Smooth muscle cell of the brain vasculature (primary cell): ENCODE data around the gene ODAD4.
A peak's percentile ranks its signal among the peaks of the same experiment; 100 is the strongest.

ENCODE experiments used
- DNase-seq: peaks from one replicate; pipeline ENCODE4 v3.0.0-alpha.2; 2012; ENCODE audit warnings: low read depth, low spot score

Gene ODAD4

DNA sequence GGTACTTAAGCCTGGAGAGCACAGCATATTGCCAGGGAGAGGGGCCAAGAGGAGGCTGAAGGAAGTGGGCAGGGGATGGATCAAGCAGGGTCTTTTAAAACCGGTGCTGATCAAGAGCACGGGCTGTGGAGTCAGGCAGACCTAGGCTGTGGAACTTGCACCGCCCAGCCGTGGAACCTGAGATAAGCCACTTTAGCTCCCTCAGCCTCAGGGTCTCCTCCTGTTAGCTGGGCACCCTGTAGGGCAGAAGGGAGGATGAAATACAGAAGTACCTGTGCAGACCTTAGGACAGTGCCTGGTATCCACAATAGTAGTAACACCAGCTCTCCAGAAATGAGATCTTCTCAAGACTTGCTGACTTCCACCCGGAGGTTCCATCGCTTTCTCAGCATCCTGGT lies 9.3 kb downstream of the ODAD4 start:
- DNase-seq: no peak

DNA sequence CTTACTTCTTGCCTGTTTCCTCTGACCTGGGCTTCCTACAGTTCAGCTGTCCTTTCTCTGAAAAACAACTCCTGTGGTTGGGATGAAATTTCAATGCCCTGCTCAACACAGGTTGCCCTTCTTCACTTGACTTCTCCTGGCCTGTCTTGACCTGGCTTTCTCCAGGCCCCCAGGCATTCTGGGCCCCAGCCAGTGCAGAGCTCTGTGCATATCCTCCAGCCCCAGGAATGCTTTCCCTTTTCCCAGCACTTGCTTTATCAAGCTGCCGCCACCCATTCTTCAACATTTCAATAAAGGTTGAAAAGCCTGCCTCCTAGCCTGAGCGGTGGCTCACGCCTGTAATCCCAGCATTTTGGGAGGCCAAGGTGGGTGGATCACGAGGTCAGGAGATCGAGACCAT lies 10.8 kb downstream of the ODAD4 start:
- DNase-seq: no peak

DNA sequence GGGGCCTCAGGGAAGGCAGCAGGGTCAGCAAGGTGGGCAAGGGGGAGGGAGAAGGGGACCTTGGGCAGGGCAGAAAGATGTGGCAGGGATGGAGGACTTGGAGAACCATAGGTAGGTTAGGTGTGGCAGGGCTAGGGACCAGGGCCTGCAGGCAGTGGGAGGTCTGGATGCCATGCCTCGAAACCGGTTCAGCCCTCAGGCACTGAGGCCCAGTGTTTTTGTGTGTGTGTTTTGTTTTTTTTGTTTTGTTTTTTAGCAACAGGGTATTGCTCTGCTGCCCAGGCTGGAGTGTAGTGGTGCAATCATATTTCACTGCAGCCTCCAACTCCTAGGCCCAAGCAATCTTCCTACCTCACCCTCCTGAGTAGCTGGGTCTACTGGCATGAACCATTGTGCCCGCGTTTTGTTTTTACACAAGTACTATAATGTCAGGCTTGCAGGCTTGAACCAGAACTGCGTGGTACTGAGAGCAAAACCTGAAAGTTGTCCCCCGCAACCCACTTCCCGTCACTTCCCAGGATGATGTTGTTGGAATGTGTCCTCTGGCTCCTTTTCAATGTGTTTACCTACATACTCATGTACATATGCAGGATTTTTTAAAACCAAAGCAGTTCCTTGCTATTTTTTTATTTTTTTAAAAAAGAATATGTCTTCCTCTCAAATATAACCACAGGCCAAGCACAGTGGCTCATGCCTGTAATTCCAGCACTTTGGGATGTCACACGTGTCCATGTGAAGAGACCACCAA lies 12.4 kb downstream of the ODAD4 start:
- DNase-seq: no peak

DNA sequence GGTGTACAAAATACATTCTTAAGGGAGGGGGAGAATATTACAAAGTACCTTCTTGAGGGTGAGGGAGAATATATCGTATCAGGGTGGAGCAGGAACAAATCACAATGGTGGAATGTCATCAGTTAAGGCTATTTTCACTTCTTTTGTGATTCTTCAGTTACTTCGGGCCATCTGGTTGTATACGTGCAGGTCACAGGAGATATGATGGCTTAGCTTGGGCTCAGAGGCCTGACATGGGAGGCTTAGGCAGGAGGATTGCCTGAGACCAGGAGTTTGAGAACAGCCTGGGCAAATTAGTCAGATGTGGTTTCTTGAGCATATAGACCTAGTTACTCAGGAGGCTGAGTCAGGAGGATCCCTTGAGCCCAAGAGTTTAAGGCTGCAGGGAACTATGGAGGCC lies 13.1 kb downstream of the ODAD4 start:
- no peak for DNase-seq

DNA sequence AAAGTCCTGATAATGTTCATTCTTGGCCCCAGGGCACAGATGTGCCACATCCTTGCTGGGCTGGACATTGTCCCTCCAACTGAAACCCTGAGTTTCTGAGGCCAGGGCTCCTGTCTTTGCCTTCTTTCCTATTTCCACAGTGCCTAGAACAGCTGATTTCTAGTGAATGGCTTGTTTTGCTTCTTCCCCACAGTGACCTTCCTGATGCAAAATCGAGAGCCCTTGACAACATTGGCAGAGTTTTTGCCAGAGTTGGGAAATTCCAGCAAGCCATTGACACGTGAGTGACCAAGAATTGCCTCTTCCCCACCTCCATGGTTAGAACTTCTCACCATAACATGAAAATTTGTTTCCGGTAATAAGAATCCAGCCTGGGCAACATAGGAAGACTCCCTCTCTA lies 14.5 kb downstream of the ODAD4 start:
- DNase-seq: no peak

DNA sequence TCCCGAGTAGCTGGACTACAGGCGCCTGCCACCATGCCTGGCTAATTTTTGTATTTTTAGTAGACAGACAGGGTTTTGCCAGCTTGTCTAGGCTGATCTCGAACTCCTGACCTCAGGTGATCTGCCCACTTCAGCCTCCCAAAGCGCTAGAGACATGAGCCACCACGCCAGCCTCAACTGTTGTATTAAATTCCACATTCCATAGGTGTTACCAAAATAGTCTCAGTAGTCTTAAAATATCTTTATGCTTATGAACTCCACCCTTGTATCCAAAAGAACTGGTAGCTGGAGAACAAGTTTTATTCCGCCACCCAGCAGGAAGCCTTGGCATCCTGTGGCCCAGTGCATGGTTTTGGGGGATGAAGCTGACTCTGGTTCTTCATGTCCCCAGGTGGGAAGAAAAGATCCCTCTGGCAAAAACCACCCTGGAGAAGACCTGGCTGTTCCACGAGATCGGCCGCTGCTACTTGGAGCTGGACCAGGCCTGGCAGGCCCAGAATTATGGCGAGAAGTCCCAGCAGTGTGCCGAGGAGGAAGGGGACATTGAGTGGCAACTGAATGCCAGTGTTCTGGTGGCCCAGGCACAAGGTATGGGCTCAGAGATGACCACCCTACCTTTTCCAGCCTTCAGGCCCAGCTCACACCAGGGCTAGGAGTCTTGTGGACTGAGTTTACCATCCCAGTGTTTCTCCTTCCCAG lies 18.5 kb downstream of the ODAD4 start:
- DNase-seq: no peak

DNA sequence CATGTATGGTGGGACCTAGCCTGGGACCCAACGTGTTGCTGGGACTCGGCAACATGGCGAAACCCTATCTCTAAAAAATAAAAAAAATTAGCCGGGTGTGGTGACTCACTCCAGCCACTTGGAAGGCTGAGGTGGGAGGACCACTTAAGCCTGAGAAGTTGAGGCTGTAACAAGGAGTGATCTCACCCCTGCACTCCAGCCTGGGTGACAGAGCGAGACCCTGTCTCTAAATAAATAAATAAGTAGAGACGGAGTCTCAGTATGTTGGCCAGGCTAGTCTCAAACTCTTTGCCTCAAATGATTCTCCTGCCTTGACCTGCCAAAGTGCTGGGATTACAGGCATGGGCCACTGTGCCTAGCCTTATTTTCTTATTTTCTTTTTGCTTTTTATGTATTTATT lies 26.1 kb downstream of the ODAD4 start:
- DNase-seq: no peak

DNA sequence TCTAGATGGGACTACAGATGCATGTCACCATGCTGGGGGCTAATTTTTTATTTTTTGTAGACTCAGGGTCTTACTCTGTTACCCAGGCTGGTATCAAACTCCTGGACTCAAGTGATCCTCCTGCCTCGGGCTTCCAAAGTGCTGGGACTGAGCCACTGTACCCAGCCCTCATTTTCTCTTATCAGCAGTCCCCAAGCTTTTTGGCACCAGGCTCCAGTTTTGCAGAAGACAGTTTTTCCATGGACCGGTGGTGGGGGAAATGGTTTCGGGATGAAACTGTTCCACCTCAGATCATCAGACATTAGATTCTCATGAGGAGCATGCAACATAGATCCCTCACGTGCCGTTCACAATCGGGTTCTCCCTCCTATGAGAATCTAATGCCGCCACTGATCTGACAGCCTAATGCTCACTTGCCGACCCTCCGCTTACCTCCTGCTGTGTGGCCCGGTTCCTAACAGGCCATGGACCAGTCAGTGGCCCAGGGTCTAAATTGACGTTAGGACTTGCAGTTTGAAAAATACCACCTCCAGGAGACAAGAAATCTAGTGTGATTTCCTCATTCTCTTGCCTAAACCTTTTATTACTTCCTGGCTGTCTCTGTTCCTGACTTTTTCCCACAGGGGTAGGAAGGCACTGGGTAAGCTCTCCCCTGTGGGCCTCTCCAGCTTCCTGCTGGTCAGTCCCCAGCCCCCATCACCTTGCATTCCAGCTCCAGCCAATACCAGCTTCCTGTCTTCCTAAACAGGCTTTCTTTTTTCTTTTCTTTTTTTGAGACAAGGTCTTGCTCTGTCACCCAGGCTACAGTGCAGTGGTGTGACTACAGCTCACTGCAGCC lies 26.8 kb downstream of the ODAD4 start:
- no peak for DNase-seq

DNA sequence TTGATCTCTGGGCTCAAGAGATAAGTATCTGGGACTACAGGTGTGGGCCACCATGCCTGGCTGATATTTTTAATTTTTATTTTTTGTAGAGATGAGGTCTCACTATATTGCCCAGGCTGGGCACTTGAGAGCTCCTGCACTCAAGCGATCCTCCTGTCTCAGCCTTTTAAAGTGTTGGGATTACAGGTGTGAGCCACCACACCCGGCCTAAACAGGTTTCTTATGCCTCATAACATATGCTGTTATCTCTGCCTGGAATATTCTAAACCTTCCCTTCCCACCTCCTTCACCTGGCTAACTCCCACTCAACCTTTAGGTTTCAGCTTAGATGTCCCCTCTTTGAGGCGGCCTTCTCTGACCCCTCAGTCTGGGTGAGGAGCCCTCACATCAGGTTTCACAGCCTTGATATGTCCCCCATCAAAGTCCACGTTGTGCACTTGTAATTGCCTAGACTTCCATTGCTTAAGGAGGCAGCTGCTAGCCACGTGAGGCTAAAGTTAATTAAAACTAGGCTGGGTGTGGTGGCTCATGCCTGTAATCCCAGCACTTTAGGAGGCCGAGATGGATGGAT lies 27.5 kb downstream of the ODAD4 start:
- no peak for DNase-seq

DNA sequence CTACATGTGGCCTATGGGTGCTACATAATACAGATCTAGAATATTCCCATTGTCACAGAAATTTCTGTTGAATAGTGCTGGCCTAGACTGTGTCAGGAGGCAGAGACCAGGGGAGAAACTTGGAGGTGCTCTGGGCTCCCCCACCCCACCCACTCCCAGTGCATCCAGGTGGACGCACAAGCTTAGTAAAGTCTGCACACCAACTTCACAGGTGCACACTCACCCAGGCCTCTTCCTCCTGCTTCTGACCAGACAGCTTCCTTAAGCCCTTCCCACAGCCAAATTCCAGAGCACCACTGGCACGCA lies 28.6 kb downstream of the ODAD4 start:
- no peak for DNase-seq

DNA sequence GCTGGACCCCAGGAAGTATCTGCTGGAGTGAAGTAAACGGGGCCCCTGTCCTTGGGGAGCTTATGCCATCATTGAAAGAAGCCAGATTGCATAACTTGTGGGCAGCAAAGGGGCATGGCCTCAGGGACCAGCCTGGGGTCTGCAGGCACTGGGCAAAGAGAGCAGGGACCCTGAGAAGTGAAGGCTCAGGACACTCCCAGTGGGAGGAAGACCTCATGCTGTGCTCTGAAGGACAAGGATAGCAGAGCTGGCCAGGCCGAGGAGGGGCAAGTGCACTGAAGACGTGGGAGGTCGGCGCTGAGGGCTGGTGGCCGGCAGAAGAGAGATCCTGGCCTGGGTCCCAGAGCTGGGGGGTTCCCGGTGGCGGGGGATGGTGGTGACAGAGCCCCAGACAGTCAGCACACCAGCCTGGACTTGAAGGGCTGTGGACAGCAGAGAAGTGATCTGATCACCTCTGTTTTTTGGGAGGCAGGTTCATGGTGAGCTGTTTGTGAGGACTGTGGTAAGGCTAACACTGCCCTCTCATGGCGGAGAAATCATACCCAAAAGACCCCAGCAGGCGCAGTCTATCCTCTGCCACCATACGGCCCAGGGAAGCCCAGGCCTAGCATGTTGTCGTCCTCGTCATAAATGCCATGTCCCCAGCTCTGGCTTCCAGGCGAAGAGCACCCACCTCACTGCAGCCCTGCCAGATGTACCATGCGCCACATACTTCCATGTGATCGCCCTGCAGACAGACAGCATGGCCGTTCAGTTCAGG lies 29.1 kb downstream of the ODAD4 start:
- no peak for DNase-seq

DNA sequence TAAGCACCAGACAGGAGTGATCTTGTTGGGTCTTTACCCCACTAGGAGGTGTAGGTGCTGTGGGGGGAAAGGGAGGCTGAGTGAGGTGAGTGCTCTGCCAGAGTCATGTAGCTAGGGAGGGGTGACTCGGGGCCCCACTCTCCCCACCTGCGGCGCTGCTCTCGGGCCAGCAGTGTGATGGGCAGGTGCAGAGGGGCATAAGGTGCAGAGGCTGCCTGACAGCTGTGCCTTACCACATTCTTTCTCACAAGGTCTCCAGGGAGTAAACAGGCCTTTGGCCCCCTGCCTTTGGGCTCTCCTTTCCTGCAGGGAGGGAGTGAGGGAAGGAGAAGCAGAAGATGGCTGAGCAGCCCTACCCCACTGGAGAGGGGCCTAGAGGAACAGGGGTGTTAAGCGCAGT lies 31.7 kb downstream of the ODAD4 start:
- DNase-seq: no peak

DNA sequence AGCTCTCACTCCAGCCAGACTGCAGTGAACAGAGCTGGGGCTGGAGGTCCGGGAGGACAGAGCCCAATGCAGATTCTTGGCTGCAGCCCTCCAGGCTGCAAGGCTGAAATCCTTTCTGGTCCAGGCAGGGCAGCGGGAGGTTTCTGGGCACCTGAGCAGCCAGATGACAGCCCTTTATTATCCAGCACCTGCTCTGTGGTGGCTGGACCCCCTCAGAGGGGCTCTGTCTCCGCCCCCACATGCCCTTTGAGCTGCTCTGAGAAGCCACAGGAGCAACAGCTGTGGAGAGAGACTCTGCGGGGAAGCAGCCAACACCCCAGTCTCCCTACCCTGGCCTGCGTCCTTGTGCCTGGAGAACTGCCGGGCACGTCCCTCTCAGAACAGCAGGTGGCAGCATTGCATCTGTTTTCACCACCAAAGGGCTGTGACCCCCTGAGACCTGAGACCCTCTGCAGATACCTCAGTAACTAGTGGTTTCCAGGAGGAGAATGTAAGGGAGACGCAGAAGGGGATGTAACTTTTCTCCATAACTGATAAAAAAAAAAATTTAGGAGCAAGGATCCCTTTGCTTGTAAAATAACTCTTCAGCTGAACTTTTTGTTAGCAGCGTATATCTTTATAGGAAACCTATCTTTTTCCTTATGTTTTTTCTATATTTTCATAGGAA lies 32.5 kb downstream of the ODAD4 start:
- no peak for DNase-seq

DNA sequence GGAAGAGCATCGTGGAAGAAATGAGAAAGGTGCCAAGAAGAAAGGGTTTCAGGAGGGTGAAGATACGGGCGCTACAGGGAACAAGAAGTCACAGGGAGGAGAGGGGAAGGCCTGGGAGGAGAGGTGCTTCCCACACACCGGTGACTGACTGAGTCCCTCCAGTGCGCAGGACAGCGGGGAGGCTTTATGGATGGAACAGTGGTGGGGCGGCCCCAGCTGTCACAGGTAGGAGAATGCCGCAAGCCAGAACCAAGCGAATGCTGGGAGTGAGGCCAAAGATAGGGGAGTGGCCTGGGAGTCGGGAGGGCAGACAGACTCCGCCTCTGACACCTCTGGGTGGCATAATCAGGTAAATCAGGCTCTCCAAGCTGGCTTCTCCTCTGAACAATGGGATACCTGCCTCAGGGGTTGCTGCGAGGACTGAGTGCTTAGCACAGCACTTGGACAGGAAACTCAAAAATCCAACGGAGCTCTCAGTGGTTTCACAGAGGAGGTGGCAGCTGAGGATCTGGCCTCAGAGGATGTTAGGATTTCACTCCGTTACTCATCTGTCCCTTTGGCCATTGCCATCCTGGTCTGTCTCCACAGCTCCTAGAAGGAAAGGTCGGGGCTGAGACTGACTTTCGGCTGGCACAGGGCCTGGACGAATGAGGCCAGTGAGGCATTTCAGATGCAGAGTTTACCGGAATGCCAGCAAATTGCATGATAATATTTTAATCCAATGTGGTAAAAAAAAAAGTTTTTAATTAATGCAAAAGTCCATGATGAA lies 35.5 kb downstream of the ODAD4 start:
- DNase-seq: no peak

DNA sequence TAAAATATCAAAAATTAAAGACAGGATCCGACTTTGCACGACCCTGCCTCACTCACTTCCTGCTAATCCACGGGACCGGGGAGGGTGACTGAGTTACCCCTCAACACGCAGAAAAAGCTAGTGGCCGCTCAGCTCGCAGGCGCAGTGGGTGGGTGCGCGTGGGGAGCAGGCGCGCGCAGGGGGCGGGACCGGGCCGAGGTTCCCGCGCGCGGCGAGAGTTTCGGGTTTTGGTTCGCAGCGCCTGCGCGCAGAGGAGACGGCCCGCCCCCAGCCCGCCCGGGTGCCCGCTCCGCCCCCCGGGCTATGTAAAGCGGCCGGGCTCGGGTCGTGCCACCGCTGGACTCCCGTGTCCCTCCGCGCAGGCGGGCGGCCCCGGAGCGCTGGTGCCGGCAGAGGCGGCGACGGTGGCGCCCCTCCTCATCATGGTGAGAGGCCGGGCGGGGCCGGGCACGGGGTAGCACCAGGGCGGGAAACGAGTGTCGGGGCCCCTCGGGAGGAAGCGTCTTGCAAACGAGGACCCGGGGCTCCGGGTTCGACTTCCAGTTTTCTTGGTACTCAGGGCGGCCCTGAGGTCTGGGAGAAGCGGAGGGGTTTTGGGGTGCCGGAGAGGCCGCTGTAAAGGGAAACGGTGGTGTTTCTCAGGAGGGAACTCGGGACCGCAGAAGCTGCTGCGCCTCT lies 36.2 kb downstream of the ODAD4 start, which contains the start of gene CNP:
Gene CNP (plus strand): TSS at position 333 of the 678 bp plus-strand sequence. CDS start 90 bp downstream, at position 423.
- peak; percentile 79 for DNase-seq

DNA sequence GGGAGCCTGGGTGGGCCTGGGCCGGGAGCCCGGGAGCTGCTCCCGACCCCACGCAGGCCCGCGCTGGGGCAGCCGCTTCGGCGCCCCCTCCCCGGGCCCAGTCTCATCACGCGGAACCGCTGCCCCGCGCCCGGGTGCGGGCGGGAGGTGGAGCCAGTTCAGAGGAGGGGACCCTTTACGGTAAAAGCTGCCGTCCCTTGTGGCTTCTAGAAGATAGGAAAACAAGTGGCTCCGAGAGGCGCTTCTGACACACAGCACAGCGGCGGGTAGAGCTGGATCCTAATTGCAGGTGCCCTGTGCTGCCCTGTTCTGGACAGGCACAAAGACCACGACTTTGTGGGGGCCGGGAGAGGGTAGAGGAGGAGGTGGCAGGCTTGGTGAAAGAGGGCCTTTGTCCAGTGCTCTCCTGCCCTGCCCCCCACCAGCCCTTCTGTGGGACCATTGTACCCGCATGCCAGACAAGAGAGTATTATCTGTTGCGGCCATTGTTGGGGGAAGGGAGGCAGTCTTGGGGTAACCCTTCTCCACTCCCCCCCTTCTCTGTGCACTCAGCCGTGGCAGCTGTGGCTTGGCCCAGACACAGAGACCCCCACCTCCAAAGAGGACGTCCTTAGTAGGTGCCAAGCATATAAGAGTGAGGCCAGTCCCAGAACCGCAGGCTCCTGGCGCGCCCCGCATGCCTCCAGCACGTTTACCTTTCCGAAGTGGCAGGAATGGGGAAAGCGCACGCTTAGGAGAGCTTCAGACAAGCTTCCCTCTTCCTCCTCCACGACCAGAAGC lies 36.9 kb downstream of the ODAD4 start:
- DNase-seq: no peak

DNA sequence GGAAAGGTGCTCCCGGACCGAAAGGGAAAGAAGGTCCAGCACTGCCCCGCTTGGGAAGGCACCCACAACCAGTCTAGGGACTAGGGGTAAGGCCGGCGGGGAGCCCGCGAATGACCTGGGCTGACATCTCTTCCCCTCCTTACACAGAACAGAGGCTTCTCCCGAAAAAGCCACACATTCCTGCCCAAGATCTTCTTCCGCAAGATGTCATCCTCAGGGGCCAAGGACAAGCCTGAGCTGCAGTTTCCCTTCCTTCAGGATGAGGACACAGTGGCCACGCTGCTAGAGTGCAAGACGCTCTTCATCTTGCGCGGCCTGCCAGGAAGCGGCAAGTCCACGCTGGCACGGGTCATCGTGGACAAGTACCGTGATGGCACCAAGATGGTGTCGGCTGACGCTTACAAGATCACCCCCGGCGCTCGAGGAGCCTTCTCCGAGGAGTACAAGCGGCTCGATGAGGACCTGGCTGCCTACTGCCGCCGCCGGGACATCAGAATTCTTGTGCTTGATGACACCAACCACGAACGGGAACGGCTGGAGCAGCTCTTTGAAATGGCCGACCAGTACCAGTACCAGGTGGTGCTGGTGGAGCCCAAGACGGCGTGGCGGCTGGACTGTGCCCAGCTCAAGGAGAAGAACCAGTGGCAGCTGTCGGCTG lies 37.6 kb downstream of the ODAD4 start:
- DNase-seq: no peak

DNA sequence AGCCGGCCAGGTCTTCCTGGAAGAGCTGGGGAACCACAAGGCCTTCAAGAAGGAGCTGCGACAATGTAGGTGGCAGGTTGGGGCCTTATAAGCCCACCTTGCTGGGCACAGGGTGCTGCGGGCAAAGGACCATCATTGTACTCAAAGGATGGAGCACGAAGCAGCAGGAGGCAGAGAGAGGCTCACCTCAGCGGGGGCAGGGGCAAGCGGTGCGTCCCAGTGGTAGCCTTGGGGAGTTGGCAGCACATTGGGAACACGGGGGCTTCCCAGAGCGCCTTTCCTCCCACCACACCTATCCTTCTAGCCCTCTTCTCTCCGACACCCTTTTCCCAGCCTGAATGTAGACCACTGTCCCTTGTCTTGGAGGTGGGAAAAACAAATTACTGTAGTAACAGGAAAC lies 38.3 kb downstream of the ODAD4 start:
- no peak for DNase-seq
